Common myeloid progenitor, CD34-positive (primary cell): ENCODE data around the gene WDR64.
"Not testable (repeated sequence)": the region's sequence is repeated elsewhere in the genome, so short reads cannot be mapped to it uniquely, and the experiment has no call there.

Experiments used
- CTCF ChIA-PET: fragments of 350-600 bp; sonication (Branson Sonifier 250); formaldehyde crosslinking; loops from one replicate; lab custom pipeline; 2021; ENCODE audit warnings: antibody characterized with exemption; lab: Charles Lee
- POLR2A ChIA-PET: fragments of 350-600 bp; sonication (Branson Sonifier 250); formaldehyde crosslinking; loops from one replicate; lab custom pipeline; 2021; ENCODE audit warnings: antibody characterized with exemption; lab: Charles Lee
- DNase-seq, 3 donors: peaks; one replicate each; pipeline versions ENCODE4 v3.0.0 to v3.0.0-alpha.2; 2013
- H3K27ac ChIP-seq, 2 experiments: 1 replicate in 1 of 2; 2 replicates in 1 of 2; pipeline ENCODE4 v1.7.0; 2013; ENCODE audit warnings: inconsistent platforms in 2 of 2, low read length in 2 of 2, mild to moderate bottlenecking in 2 of 2, low read depth in 1 of 2, moderate library complexity in 1 of 2; ENCODE audit not compliant: severe bottlenecking in 2 of 2, insufficient read depth in 1 of 2, poor library complexity in 1 of 2
- H3K27me3 ChIP-seq, 5 experiments: replicated peaks in 2 of 5; 1 replicate in 3 of 5; 2 replicates in 2 of 5; pipeline versions ENCODE4 v1.6.1 to v1.7.0; 2013; ENCODE audit warnings: low read length in 4 of 5, mild to moderate bottlenecking in 2 of 5, moderate library complexity in 2 of 5, inconsistent platforms in 1 of 5; ENCODE audit not compliant: insufficient read depth in 5 of 5, control insufficient read depth in 4 of 5
- H3K36me3 ChIP-seq, 4 experiments: 1 replicate in 2 of 4; 2 replicates in 2 of 4; pipeline versions ENCODE4 v1.6.1 to v1.7.0; 2013; ENCODE audit warnings: low read length in 3 of 4, control low read depth in 1 of 4, mild to moderate bottlenecking in 1 of 4; ENCODE audit not compliant: control insufficient read depth in 4 of 4, insufficient read depth in 4 of 4
- H3K4me1 ChIP-seq, 4 experiments: 1 replicate in 3 of 4; 2 replicates in 1 of 4; pipeline versions ENCODE4 v1.6.1 to v1.7.1; 2013; ENCODE audit warnings: low read length in 3 of 4, mild to moderate bottlenecking in 3 of 4, control low read depth in 1 of 4, inconsistent platforms in 1 of 4, moderate library complexity in 1 of 4; ENCODE audit not compliant: control insufficient read depth in 4 of 4, insufficient read depth in 4 of 4; ENCODE audit errors: control extremely low read depth in 1 of 4
- H3K4me3 ChIP-seq, 7 experiments: 1 replicate in 4 of 7; 2 replicates in 3 of 7; pipeline versions ENCODE4 v1.5.1 to v1.7.0; 2013; ENCODE audit warnings: mild to moderate bottlenecking in 7 of 7, low read length in 6 of 7, moderate library complexity in 6 of 7, inconsistent platforms in 2 of 7, low read depth in 2 of 7, control low read depth in 1 of 7; ENCODE audit not compliant: insufficient read depth in 4 of 7, control insufficient read depth in 1 of 7; ENCODE audit errors: extremely low read depth in 1 of 7
- H3K9me3 ChIP-seq, 5 experiments: 1 replicate in 4 of 5; 2 replicates in 1 of 5; pipeline versions ENCODE4 v1.6.1 to v1.7.1; 2013; ENCODE audit warnings: low read length in 4 of 5, mild to moderate bottlenecking in 2 of 5, inconsistent platforms in 1 of 5, low read depth in 1 of 5, moderate library complexity in 1 of 5; ENCODE audit not compliant: control insufficient read depth in 4 of 5, insufficient read depth in 2 of 5; ENCODE audit errors: control extremely low read depth in 1 of 5
- WGBS: methylation state at CpG from one replicate; pipeline ENCODE4 v1.1.5; 2013; ENCODE audit not compliant: insufficient coverage; 5-methylcytosine and 5-hydroxymethylcytosine counted together

The WDR64 gene

DNA sequence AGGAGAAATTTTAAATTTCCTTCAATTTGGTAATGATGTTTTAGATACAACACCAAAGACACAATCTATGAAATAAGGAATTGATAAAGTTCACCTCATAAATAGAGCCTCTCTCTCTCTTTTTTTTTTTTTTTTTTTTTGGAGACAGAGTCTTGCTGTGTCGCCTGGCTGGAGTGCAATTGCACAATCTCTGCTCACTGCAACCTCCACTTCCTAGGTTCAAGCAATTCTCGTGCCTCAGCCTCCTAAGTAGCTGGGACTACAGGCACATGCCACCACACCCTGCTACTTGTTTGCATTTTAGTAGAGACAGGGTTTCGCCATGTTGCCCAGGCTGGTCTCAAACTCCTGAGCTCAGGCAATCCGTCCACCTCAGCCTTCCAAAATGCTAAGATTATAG is 152.6 kb downstream of the WDR64 start:
- H3K4me3 ChIP-seq, CTCF ChIA-PET, H3K27me3 ChIP-seq, H3K27ac ChIP-seq, POLR2A ChIA-PET, H3K36me3 ChIP-seq, H3K9me3 ChIP-seq, H3K4me1 ChIP-seq, DNase-seq: not testable (repeated sequence)
- 100% methylated on average over 3 of the region's 4 CpGs for WGBS

DNA sequence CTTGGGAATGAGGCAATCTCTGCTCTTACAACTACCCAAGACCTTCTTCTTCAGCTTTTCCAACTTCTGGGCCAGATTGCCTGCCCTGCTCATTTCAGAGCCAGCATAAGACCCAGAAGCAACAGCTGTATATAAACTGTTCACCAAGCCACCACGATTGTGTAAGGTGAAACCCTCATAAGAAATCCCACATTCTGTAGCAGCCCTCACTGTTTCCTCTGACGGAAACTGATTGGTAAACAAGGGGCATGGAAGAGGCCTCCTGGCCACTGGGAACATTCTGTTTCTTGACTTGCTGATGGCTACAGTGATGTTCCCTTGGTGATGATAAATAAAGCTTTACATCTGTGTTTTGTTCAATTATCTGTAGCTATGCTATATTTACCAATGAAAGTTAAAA is 156.2 kb downstream of the WDR64 start:
- H3K4me3 ChIP-seq, result no peak overlapping the region
- WGBS, result 25% methylated on average over 1 of the region's 2 CpGs
- ChIA-PET CTCF (no interaction called here), POLR2A (no interaction called here)
- DNase-seq, result no peak
- peaks cover 0 to 2% (median under 1%) of the 10 kb centered on the region in 5 experiments for H3K27me3 ChIP-seq
- H3K27ac ChIP-seq, result no peak overlapping the region
- H3K36me3 ChIP-seq, result no peaks in the 10 kb centered on the region
- H3K9me3 ChIP-seq, result no peaks in the 10 kb centered on the region
- no peaks in the 10 kb centered on the region for H3K4me1 ChIP-seq

DNA sequence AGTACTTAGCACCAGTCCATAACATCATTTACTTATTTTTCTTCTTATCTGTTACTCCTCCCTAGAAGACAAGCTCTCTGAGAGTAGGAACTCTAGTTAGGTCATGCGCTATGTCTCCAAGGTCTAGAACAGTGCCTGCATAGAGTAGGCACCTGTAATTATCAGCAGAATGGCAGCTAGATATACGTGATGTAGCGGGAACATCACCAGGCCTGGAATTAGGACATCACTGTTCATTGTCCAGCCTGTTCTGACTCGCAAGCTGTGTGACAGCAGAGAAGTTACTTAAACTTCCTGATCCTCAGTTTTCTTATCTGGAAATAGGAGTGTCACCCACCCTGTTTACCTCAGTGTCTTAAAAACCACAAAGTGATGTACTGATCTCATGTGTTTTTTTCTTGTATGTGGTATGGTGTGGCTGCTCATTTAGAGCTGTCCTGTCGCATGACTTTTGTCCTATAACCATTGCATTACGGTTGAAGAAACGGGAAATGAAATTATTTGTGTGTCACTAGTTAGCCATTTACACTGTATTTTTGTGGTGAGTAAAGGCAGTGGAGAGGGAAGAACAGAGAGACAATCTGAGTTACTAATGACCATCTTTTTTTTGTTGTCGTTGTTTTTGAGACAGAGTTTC is 158.8 kb downstream of the WDR64 start:
- Histone ChIP-seq H3K4me3 (no peak overlapping the region), H3K27me3 (peaks cover 0 to 2% (median 0%) of the 10 kb centered on the region in 5 experiments), H3K9me3 (no peaks in the 10 kb centered on the region), H3K4me1 (no peaks in the 10 kb centered on the region), H3K27ac (no peak overlapping the region), H3K36me3 (no peaks in the 10 kb centered on the region)
- DNase-seq, result no peak
- 95% methylated on average over 7 of the region's 8 CpGs for WGBS
- CTCF ChIA-PET, result no interaction called here
- POLR2A ChIA-PET, result no interaction called here

DNA sequence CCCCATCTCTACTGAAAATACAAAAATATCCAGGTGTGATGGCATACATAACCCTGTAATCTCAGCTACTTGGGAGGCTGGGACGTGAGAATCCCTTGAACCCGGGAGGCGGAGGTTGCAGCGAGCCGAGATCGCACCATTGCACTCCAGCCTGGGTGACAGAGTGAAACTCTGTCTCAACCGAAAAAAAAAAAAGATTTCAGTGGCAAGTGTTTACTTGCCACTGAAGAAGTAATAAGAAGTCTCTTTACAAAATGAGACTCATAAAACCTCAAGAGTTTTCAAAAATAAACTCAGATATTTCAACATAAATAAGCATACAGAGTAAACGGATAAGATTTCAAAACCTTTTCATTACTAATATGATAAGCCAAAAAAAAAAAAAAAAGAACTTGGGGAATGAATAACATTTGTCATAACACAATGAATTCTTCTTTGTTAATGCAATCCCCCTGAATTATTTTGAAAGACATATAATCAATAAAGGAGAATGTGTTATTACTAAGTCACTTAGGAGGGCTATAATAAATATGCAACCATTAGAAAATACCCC is 161.8 kb downstream of the WDR64 start:
- no peak overlapping the region for H3K4me3 ChIP-seq
- WGBS, result 100% methylated on average over 6 of the region's 8 CpGs
- H3K27ac ChIP-seq, result no peak overlapping the region
- ChIA-PET POLR2A (no interaction called here), CTCF (interaction anchor here (0.7 kb wide), 1 partner anchor 397 kb away, joined by 3 read pairs; no protein-coding TSS in a partner anchor)
- no peak for DNase-seq
- H3K9me3 ChIP-seq, result no peaks in the 10 kb centered on the region
- H3K27me3 ChIP-seq, result peaks cover 0 to 2% (median 0%) of the 10 kb centered on the region in 5 experiments
- H3K4me1 ChIP-seq, result peaks cover 0 to 6% (median 0%) of the 10 kb centered on the region in 4 experiments
- no peaks in the 10 kb centered on the region for H3K36me3 ChIP-seq

DNA sequence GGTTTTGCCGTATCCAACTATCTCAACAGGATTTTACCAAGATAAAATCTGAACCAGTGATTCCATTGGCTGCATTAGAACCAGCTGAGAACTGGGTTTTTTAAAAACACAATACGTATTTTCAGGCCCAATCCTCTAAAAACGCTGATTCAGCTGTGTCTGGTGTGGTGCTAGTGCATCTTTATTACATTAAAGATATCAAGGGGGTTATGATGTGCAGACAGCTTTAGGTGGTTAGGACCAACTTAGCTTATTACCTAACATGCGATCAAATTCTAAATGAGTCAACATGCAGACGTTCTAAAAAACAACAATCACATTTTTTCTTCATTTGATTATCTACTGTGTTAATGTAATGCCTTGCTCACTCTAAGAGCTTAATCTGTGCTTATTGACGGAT is 163.9 kb downstream of the WDR64 start:
- 100% methylated on average over 1 of the region's 6 CpGs for WGBS
- Histone ChIP-seq H3K27ac (no peak overlapping the region), H3K4me1 (peaks cover 0 to 6% (median 0%) of the 10 kb centered on the region in 4 experiments), H3K4me3 (no peak overlapping the region), H3K9me3 (no peaks in the 10 kb centered on the region), H3K27me3 (peaks cover 0 to 2% (median 0%) of the 10 kb centered on the region in 5 experiments), H3K36me3 (no peaks in the 10 kb centered on the region)
- DNase-seq, result no peak
- ChIA-PET POLR2A (no interaction called here), CTCF (interaction anchor here (0.8 kb wide), 1 partner anchor 204 kb away, joined by 3 read pairs; no protein-coding TSS in a partner anchor)

DNA sequence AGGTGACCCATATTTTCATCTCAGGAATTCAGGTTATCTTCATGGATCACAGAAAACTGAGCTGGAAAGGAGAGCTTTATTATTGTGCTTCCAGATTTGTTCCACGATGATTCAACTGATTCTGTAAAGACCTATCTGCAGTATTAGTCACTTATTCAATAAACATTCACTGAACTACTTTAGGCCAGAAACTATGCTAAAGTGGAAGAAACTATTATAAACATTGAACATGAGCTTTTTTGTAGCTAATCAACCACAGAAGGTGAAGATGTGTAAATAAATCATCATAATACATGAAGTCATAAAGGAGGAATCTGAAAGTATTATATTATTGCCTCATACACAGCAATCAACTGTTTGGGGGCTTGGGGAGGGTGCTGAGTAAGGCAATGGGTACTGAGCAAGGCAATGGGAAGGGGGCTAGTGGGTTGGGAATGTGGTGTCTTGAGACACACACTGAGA is 165.3 kb downstream of the WDR64 start:
- ChIA-PET POLR2A (no interaction called here), CTCF (interaction anchor here (1.2 kb wide), 1 partner anchor 37 kb away, joined by 3 read pairs; no protein-coding TSS in a partner anchor)
- Histone ChIP-seq H3K36me3 (no peaks in the 10 kb centered on the region), H3K4me1 (peaks cover 0 to 6% (median 0%) of the 10 kb centered on the region in 4 experiments), H3K27ac (no peak overlapping the region), H3K9me3 (no peaks in the 10 kb centered on the region), H3K27me3 (peaks cover 0 to 2% (median 0%) of the 10 kb centered on the region in 5 experiments), H3K4me3 (no peak overlapping the region)
- DNase-seq, result no peak
- no CpG with 5 or more reads among the region's 1 CpG for WGBS

DNA sequence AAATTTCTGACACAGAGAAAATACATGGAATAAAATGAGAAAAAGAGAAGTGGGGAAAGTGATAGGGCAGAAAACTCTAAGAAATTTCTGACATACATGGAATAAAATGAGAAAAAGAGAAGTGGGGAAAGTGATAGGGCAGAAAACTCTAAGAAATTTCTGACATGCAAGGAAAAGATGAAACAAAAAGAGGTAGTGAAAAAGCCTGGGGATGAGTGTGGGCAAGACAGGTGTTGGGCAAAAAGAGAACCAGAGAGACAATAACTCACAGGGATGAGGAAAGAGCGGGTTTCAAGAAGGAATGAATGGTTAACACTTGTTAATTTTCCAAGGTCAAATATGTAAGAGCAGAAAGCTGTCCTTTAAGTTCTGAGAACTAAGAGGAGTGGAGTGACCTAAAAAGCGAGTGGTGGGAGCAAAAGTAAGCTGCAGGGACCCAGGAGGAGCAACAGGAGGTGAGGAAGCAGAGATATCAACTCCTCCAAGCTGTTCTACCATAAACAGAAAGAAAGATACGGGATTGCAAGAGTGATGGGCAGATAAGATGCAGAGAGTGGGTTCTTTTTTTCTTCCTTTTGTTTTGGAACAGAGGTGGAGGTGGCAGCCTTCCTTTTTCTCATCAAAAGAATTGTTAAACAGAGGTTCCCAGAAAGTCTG is 166.0 kb downstream of the WDR64 start:
- no peak for DNase-seq
- ChIA-PET CTCF (interaction anchor here (1.2 kb wide), 1 partner anchor 37 kb away, joined by 3 read pairs; no protein-coding TSS in a partner anchor), POLR2A (no interaction called here)
- peaks cover 0 to 2% (median 0%) of the 10 kb centered on the region in 5 experiments for H3K27me3 ChIP-seq
- H3K36me3 ChIP-seq, result no peaks in the 10 kb centered on the region
- no peak overlapping the region for H3K4me3 ChIP-seq
- WGBS, result 100% methylated on average over 1 of the region's 3 CpGs
- H3K9me3 ChIP-seq, result no peaks in the 10 kb centered on the region
- H3K27ac ChIP-seq, result no peak overlapping the region
- H3K4me1 ChIP-seq, result peaks cover 0 to 6% (median 0%) of the 10 kb centered on the region in 4 experiments
